ENCODE data around the gene GINS1. TPM values are rescaled to one million over a fixed set of nuclear protein-coding genes. Genes with fewer than 3 reads are reported as not detected.

GINS1 gene
- total RNA-seq, 1 donor from 2014 or later = 53.9 TPM

DNA sequence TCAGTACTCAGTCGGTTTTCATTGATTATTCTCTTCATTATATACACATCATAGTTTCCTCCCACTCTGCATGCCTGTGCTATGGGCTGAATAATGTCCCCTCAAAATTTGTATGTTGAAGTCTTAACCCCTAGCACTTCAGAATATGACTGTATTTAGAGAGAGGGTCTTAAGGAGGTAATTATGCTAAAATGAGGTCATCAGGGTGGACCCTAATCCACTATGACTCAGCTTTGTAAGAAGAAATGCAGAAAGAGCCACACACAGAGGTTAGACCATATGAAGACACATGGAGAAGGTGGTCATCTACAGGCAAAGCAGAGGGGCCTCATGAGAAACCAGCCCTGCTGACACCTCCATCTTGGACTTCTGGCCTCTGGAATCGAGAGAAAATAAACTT is 32.6 kb upstream of the GINS1 start:
- no peaks in the 10 kb centered on the region for H3K27me3 Mint-ChIP-seq (ENCODE audit: low read depth)
- TF ChIP-seq, protein P1, sequence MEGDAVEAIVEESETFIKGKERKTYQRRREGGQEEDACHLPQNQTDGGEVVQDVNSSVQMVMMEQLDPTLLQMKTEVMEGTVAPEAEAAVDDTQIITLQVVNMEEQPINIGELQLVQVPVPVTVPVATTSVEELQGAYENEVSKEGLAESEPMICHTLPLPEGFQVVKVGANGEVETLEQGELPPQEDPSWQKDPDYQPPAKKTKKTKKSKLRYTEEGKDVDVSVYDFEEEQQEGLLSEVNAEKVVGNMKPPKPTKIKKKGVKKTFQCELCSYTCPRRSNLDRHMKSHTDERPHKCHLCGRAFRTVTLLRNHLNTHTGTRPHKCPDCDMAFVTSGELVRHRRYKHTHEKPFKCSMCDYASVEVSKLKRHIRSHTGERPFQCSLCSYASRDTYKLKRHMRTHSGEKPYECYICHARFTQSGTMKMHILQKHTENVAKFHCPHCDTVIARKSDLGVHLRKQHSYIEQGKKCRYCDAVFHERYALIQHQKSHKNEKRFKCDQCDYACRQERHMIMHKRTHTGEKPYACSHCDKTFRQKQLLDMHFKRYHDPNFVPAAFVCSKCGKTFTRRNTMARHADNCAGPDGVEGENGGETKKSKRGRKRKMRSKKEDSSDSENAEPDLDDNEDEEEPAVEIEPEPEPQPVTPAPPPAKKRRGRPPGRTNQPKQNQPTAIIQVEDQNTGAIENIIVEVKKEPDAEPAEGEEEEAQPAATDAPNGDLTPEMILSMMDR (conservative IDR thresholded peaks at IDR 0.05) = no peak
- peaks cover 27% of the 10 kb centered on the region for H3K36me3 Mint-ChIP-seq (ENCODE audit: low read depth)
- DNase-seq (ENCODE audit: low read depth, low spot score) = no peak
- H3K4me1 Mint-ChIP-seq = peaks cover 38% of the 10 kb centered on the region
- no peaks in the 10 kb centered on the region for H3K9me3 Mint-ChIP-seq
- H3K27ac Mint-ChIP-seq (ENCODE audit: unreplicated experiment) = no peak overlapping the region
- H3K4me3 Mint-ChIP-seq = no peak overlapping the region

DNA sequence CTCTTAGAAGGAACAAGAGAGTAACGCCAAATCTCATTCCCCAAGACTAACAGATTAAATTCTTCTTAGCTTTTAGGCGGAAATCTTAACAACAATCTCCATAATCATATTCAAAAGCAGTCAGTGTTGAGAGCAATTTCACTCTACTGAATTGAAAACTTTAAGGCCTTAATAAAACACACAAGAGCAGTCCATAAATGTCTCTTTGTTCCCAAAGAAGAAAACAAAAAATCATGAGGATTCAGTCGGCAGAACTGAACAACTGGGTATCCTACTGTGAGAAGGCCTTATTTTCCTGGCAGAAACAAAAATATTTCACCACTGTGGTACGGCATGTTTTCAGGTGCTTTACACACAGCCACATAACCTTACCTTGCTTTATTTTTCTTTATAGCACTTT is 31.2 kb upstream of the GINS1 start:
- TF ChIP-seq, protein P1 (conservative IDR thresholded peaks at IDR 0.05) = no peak
- Mint-ChIP-seq H3K27me3 (ENCODE audit: low read depth) (no peaks in the 10 kb centered on the region), H3K27ac (ENCODE audit: unreplicated experiment) (no peak overlapping the region), H3K4me3 (no peak overlapping the region), H3K4me1 (peaks cover 27% of the 10 kb centered on the region), H3K9me3 (no peaks in the 10 kb centered on the region), H3K36me3 (ENCODE audit: low read depth) (peaks cover 27% of the 10 kb centered on the region)
- DNase-seq (ENCODE audit: low read depth, low spot score) = no peak

DNA sequence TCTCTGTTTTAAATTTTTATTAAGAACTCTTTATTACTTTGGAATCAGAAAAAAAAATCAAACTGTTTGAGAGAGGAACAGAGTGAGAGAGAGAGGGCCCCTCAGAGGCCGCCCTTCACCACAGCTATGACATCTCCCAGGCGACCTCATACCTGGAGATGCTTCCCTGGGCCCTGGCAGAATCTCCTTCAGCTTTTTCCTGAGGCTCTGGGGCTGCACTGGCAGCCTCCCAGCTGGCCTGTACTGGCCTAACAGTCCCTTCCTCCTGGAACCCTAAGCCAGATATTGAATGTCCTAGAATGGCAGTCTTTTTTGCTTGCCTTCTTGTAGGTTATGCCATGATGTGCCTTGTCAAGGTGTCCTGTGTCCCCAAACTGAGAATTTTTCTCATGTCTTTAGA is 30.6 kb upstream of the GINS1 start:
- TF ChIP-seq, protein P1 (conservative IDR thresholded peaks at IDR 0.05) = no peak
- no peaks in the 10 kb centered on the region for H3K27me3 Mint-ChIP-seq (ENCODE audit: low read depth)
- H3K4me3 Mint-ChIP-seq = no peak overlapping the region

DNA sequence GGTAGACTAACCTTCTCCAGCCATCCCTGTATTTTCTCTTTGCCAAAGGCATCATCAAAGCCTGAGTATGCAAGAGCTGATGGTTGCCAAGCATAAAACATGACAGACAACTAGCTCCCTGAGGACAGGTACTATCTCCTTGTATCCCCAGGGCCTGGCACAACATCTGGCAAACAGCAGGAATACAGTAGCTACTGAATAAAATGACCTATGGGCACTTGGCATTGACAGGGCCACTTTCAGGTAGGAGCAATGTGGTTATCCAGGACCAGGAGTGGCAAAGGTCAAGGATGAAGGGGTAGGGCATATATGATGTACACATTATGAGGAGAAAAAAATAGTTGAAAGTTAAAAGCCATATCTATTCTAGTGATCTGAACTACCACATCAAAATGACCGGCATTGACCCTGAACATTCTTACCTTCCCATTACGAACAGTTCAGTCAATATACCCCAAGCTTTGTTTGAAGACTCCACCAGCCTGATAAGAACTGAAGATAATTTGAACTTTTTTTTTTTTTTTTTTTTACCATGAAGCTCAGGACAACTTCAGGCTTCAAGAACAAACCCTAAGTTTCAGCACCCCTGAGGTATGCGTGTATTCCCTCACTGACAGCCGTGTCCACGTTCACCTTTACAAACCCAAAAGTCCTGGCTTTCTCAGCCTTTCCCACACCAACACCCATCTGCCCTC is 29.1 kb upstream of the GINS1 start:
- Mint-ChIP-seq H3K27ac (ENCODE audit: unreplicated experiment) (peak overlapping the region; percentile 64), H3K9me3 (no peaks in the 10 kb centered on the region), H3K4me3 (no peak overlapping the region), H3K27me3 (ENCODE audit: low read depth) (no peaks in the 10 kb centered on the region), H3K4me1 (peaks cover 23% of the 10 kb centered on the region), H3K36me3 (ENCODE audit: low read depth) (peaks cover 19% of the 10 kb centered on the region)
- TF ChIP-seq, protein P1 (conservative IDR thresholded peaks at IDR 0.05) = no peak
- DNase-seq (ENCODE audit: low read depth, low spot score) = no peak

More for the DNA sequence above, 30.6 kb upstream of the GINS1 start:
- Mint-ChIP-seq H3K36me3 (ENCODE audit: low read depth) (peaks cover 27% of the 10 kb centered on the region), H3K9me3 (no peaks in the 10 kb centered on the region), H3K27ac (ENCODE audit: unreplicated experiment) (no peak overlapping the region), H3K4me1 (peaks cover 23% of the 10 kb centered on the region)
- no peak for DNase-seq (ENCODE audit: low read depth, low spot score)

DNA sequence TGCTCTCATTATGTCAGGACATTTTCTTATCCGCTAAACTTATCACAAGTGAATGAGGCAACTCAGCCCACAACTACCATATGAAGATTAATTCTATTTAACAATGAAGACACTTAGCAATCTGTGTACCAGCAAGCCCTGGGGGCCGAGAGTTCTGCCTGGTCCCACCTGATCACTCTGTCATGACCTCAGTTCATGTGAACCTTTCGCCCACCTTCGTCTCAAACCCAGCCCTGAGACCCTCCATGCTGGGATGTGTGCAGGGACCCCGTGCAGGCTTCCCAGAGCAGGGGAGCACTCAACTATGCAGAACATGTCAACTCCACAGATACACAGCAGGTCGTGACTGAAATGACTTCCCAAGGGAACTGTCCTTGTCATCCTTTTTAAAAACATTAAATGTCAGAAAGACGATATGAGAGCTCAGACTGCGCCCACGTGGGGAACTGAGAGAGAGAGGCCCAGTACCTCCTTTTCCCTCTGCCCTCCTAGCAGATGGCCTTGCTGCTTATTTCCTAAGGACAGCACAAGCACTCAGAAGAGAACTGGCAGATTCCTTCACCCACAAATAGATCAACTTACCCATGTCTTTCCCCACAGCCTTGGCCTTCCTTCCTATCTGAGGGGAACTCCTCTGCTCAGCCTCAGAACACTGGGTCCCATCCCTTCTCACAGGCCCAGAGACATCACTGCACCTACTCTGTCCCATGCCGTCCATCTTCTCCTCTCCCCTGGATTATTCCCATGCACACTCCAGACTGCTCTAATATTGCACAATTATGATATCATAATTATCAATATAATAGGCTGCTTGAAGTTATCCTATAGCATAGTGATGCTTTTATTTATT is 28.4 kb upstream of the GINS1 start:
- H3K4me3 Mint-ChIP-seq = no peak overlapping the region
- H3K27ac Mint-ChIP-seq (ENCODE audit: unreplicated experiment) = peak overlapping the region; percentile 64
- H3K27me3 Mint-ChIP-seq (ENCODE audit: low read depth) = no peaks in the 10 kb centered on the region
- no peak for DNase-seq (ENCODE audit: low read depth, low spot score)
- no peaks in the 10 kb centered on the region for H3K9me3 Mint-ChIP-seq
- peaks cover 23% of the 10 kb centered on the region for H3K4me1 Mint-ChIP-seq
- H3K36me3 Mint-ChIP-seq (ENCODE audit: low read depth) = peaks cover 15% of the 10 kb centered on the region
- TF ChIP-seq, protein P1 (conservative IDR thresholded peaks at IDR 0.05) = no peak
